LNCaP clone FGC (cell line): Measurements from ENCODE around the gene TMOD3.

Experiments
- DNase-seq: peaks from one replicate; pipeline ENCODE4 v3.0.0-alpha.2; 2011; ENCODE audit warnings: low read depth
- H3K4me3 ChIP-seq: 2 replicates; pipeline ENCODE4 v1.5.1; 2011; ENCODE audit warnings: mild to moderate bottlenecking, low read depth, low read length, control low read depth
- CTCF ChIP-seq: IDR thresholded peaks from 2 replicates; pipeline ENCODE4 v1.5.1; 2012; ENCODE audit warnings: mild to moderate bottlenecking; ENCODE audit not compliant: control insufficient read depth, insufficient read depth; ENCODE audit errors: extremely low read depth

Gene TMOD3

DNA sequence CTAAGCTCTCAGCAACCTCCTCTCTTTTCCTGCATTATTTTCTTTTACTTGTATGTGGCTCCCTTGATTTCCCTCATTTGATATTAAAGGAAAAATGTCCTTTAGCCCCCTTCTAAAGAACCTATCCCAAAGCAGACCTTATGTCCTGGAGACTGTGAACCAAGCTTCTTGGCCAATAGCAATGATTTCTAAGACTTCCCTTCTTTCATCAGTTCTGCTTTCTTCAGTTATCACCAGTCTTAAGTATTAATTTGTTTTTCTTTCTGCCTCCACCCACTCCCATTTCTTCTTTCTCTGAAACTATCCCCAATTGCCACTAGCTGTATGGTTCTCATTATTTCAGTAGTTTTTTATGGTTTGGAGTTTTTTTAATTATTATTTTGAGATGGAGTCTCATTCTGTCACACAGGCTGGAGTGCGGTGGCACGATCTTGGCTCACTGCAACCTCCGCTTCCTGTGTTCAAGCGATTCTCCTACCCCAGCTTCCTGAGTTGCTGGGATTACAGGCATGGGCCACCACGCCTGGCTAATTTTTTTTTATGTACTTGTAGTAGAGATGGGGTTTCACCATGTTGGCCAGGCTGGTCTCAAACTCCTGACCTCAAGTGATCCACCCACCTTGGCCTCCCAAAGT lies 12.1 kb downstream of the TMOD3 start:
- TF ChIP-seq CTCF: no peak
- no peak overlapping the region for H3K4me3 ChIP-seq
- no peak for DNase-seq

DNA sequence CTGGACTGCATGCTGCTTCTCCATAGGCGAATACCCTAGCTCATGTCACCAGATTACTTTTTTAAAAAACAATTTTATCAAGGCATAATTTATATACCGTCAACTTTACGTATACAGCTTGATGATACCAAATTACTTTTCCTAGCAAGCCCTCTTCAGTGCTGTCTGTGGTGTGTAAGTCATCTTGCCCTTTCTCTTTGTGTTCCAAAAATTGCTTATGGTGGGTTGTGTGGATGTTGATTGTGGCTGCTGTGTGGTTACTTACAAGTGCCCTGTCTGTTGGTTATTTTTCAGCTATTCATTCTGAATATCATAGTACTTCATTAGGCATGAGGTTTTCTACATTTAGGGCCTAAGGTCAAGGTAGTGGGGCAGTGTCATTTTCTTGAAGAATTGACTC lies 12.8 kb downstream of the TMOD3 start:
- DNase-seq: no peak
- H3K4me3 ChIP-seq: no peak overlapping the region
- no peak for TF ChIP-seq CTCF

DNA sequence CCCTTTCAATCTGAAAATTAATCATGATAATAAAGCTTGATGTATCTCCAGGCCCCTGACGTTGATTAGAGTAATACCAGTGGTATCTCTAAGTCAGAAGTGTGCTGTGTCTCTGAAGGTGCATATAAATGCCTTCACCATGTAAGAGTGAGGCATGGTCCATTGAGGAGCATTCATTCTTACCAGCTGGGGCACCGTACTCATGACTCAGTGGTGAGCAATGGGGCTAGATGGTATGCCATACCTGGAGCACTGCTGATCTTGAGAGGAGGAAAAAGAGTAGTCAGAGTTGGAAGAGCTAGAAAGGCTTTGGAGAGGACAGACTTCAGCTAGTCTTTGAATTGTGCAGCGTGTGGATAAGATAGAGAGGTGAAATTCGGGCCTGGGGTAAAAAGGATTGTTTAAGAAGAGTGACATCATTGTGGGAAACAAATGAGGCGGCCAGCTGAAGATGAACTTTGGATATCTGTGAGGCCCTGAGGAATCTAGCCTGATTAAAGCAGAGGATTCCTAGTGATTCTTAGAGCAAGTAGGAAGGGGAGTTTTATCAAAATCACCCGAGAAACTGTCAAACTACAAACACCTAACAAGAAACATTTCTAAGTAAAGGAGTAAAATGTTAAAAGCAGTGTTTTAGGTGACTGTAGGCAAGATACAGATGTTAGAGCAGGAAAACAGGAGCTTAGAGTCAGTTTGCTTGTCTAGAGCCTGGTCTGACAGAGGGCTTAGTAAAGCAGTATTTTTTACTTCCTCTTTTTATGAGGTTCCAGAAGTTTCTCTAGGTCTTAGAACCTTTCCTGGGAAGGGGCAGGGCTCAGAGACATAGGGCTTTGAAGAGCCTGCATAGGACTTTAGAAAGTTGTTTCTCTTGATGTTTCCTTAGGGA lies 13.6 kb downstream of the TMOD3 start:
- TF ChIP-seq CTCF: no peak
- no peak for DNase-seq
- no peak overlapping the region for H3K4me3 ChIP-seq

GRCh38 chr15:51844747-51845426 lies 15.4 kb downstream of the TMOD3 start:
- no peak for TF ChIP-seq CTCF
- no peak overlapping the region for H3K4me3 ChIP-seq
- no peak for DNase-seq

GRCh38 chr15:51846066-51846462 lies 16.6 kb downstream of the TMOD3 start:
- TF ChIP-seq CTCF: no peak
- no peak for DNase-seq
- H3K4me3 ChIP-seq: no peak overlapping the region

GRCh38 chr15:51846463-51847230 lies 17.2 kb downstream of the TMOD3 start:
- TF ChIP-seq CTCF: no peak
- DNase-seq: no peak
- H3K4me3 ChIP-seq: no peak overlapping the region
